Neutrophil (primary cell): Measurements from ENCODE around the gene DUSP3.

Source experiments
- H3K27ac ChIP-seq: fragments of 200-600 bp; sonication (generic); 2 replicates; pipeline ENCODE4 v1.5.1; 2016; ENCODE audit warnings: mild to moderate bottlenecking, moderate library complexity
- H3K27me3 ChIP-seq: fragments of 200-600 bp; sonication (generic); 2 replicates; pipeline ENCODE4 v1.6.0; 2016; ENCODE audit warnings: mild to moderate bottlenecking
- H3K36me3 ChIP-seq: fragments of 200-600 bp; sonication (generic); 2 replicates; pipeline ENCODE4 v1.5.1; 2017
- H3K4me1 ChIP-seq, 2 experiments: fragments of 200-600 bp in 1 of 2; sonication (generic) in 1 of 2; 1 replicate in 1 of 2; 2 replicates in 1 of 2; pipeline versions ENCODE4 v1.5.1 to v1.6.1; 2013 to 2016; ENCODE audit warnings: low read depth in 1 of 2, low read length in 1 of 2, mild to moderate bottlenecking in 1 of 2, moderate library complexity in 1 of 2; ENCODE audit not compliant: control insufficient read depth in 1 of 2, insufficient read depth in 1 of 2
- H3K4me3 ChIP-seq, 2 experiments: fragments of 200-600 bp in 1 of 2; sonication (generic) in 1 of 2; 1 replicate in 1 of 2; 2 replicates in 1 of 2; pipeline ENCODE4 v1.5.1; 2013 to 2016; ENCODE audit warnings: low read depth in 1 of 2, low read length in 1 of 2, mild to moderate bottlenecking in 1 of 2, moderate library complexity in 1 of 2
- H3K9me3 ChIP-seq: fragments of 200-600 bp; sonication (generic); 2 replicates; pipeline ENCODE4 v1.5.1; 2016
- CTCF ChIP-seq: fragments of 200-600 bp; sonication (generic); IDR thresholded peaks from 2 replicates; pipeline ENCODE4 v1.5.1; 2016; ENCODE audit warnings: antibody characterized with exemption

Gene DUSP3

DNA sequence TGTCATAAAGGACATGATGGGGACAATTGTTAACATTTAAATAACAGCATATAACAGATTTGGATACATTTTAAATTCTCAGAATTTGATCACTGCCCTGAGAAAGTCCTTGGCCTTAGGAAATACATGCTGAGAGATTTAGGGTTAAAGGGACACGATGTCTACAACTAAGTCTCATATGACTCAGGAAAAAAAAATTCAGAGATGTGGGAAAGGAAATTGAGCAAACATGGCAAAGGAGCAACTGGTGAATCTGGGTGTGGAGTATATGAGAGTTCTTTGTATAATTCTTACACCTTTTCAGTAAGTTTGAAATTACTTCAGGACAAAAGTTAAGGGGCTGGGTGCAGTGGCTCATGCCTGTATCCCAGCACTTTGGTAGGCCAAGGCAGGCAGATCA is 35.9 kb upstream of the DUSP3 start:
- Histone ChIP-seq H3K36me3 (no peaks in the 10 kb centered on the region), H3K4me1 (no peaks in the 10 kb centered on the region), H3K9me3 (no peaks in the 10 kb centered on the region), H3K27ac (no peak overlapping the region), H3K27me3 (no peaks in the 10 kb centered on the region), H3K4me3 (no peak overlapping the region)
- TF ChIP-seq CTCF: no peak

DNA sequence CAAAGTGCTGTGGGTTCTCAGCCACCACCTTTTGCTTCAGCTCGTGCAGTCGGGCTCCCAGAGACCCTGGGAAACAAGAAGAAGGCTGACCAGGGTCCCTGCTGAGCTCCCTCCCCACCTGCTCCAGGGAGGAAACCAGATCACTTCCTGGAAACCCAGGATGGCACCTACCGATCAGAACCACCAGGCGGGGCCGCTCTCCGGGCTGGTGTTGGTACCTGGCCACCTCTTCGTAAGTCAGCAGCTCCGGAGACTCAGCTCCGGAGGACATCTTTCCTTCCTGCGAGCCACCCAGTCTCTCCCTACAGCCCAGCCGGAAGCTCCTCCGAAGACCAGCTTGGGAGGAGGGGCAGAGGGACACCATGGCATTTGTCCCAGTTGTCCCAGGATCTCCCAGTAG is 35.2 kb upstream of the DUSP3 start:
- H3K9me3 ChIP-seq: no peaks in the 10 kb centered on the region
- H3K4me3 ChIP-seq: no peak overlapping the region
- H3K4me1 ChIP-seq: no peaks in the 10 kb centered on the region
- no peaks in the 10 kb centered on the region for H3K27me3 ChIP-seq
- H3K36me3 ChIP-seq: no peaks in the 10 kb centered on the region
- no peak overlapping the region for H3K27ac ChIP-seq
- TF ChIP-seq CTCF: no peak

GRCh38 chr17:43813386-43813785 is 34.6 kb upstream of the DUSP3 start:
- TF ChIP-seq CTCF: no peak
- H3K36me3 ChIP-seq: no peaks in the 10 kb centered on the region
- H3K4me3 ChIP-seq: no peak overlapping the region
- H3K27ac ChIP-seq: no peak overlapping the region
- H3K27me3 ChIP-seq: no peaks in the 10 kb centered on the region
- H3K4me1 ChIP-seq: no peaks in the 10 kb centered on the region
- H3K9me3 ChIP-seq: no peaks in the 10 kb centered on the region

DNA sequence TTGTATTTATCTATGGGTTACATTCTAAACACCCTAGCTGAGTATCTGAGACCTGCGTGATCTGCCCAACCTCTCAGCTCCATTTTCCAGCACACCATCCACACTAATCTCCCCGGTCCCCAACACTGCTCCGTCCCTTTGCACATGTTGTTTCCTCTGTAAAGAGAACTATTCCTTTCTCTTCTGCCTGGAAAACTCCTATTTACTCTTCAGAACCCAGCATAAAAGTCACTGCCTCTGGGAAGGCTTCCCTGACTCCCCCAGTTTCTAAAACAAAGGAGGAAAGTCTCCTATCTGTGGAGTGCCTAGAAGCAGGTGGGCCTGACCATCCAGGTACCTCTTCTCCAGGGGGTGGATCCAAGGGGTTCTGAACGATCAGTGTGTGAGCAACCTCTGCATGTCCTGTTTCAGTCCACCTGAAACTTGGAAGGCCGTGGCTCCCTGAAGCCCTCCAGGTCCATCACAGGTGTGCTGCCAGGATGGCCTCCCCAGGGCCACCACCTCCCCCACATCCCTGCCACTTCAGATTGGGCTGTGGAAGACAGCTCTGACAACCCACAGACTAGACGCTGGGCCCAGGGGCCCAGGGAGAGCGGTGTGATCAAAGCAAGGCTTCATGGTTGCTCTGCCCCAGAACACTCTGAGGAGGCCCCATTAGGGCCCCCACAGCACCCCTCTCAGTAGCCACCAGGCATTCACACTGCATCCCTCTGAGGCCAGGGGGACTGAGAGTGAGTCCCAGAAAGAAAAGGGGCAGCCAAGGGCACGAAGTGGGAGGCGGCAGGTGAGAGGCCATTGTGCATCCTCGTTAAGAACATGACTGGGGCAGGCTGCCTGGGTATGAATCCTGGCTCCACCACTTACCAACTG is 33.9 kb upstream of the DUSP3 start:
- Histone ChIP-seq H3K9me3 (no peaks in the 10 kb centered on the region), H3K4me3 (no peak overlapping the region), H3K27ac (no peak overlapping the region), H3K27me3 (no peaks in the 10 kb centered on the region), H3K4me1 (no peaks in the 10 kb centered on the region), H3K36me3 (no peaks in the 10 kb centered on the region)
- TF ChIP-seq CTCF: no peak

DNA sequence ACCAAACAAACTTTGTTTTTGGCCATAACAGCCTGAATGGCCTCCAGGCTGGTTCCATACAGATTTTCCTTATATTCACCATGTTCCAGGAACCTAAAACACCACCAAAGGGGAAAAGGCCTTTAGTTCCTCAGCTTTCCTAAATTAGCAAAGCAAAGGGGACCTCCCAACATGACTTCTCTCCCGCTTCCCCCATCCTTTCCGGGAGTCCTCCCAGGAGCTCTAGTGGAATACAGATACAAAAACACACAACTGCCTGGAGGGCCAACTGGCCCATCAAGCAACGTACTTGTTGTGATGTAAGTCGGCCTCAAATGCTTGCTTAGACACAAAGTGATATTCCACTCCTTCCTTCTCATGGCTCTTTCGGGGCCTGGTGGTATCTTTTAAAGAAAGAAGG is 32.0 kb upstream of the DUSP3 start:
- Histone ChIP-seq H3K4me1 (no peaks in the 10 kb centered on the region), H3K27ac (no peak overlapping the region), H3K4me3 (no peak overlapping the region), H3K27me3 (no peaks in the 10 kb centered on the region), H3K36me3 (no peaks in the 10 kb centered on the region), H3K9me3 (no peaks in the 10 kb centered on the region)
- no peak for TF ChIP-seq CTCF
